H1 (cell line): ENCODE measurements around the gene MRFAP1. TPM values are rescaled to one million over a fixed set of nuclear protein-coding genes. Genes with fewer than 3 reads are reported as not detected.

ENCODE experiments used
- MAX ChIP-seq: IDR thresholded peaks from 2 replicates; pipeline ENCODE4 v1.6.1; 2012; ENCODE audit warnings: inconsistent platforms
- RBBP5 ChIP-seq: IDR thresholded peaks from 2 replicates; pipeline ENCODE4 v1.7.1; 2012; ENCODE audit warnings: low read depth, mild to moderate bottlenecking, inconsistent platforms, low read length, moderate library complexity, borderline replicate concordance
- USF2 ChIP-seq: IDR thresholded peaks from 2 replicates; pipeline ENCODE4 v1.6.1; 2011; ENCODE audit warnings: low read length, improper control_type of control experiment
- polyA plus RNA-seq, 7 experiments: library from polyadenylated mRNA; depleted of rRNA in 3 of 7; stranded (reverse) in 5 of 7; unstranded in 2 of 7; fragments of >200 nt in 5 of 7; fragments of 200-250 nt in 2 of 7; gene quantifications; 1 replicate in 5 of 7; 2 replicates in 1 of 7; 4 replicates in 1 of 7; pipeline versions ENCODE4 v1.2.1 to v1.2.3, GENCODE V29; 2011 to 2013; ENCODE audit warnings: missing spikeins in 2 of 7, mixed read lengths in 2 of 7
- total RNA-seq: library from RNA; stranded (reverse); fragmentation: NEBNext Ultra II Directional; extraction: Animal tissue kit (Norgen Biotek cat#: 25700); gene quantifications from 2 replicates; pipeline ENCODE4 v1.2.1, GENCODE V29; 2021

The MRFAP1 gene
- total and polyA plus RNA-seq, 2 of the 8 experiments (the other 6 are each of a cell fraction or from before 2014, with no cell fraction given), result 108 to 307 TPM

GRCh38 chr4:6607368-6608055 is 33.0 kb upstream of the MRFAP1 start (continued):
- TF ChIP-seq MAX (no peak), RBBP5 (no peak), USF2 (no peak)
